AG09319 (cell line): ENCODE data around the gene HDLBP.

Experiments used
- DNase-seq: peaks from one replicate; pipeline ENCODE4 v3.0.0-alpha.2; 2010; ENCODE audit warnings: low read depth; ENCODE audit errors: extremely low read depth
- CTCF ChIP-seq: IDR thresholded peaks from 2 replicates; pipeline ENCODE4 v1.5.1; 2011; ENCODE audit warnings: low read depth, mild to moderate bottlenecking, inconsistent platforms, low read length, moderate library complexity

The HDLBP gene, protein sequence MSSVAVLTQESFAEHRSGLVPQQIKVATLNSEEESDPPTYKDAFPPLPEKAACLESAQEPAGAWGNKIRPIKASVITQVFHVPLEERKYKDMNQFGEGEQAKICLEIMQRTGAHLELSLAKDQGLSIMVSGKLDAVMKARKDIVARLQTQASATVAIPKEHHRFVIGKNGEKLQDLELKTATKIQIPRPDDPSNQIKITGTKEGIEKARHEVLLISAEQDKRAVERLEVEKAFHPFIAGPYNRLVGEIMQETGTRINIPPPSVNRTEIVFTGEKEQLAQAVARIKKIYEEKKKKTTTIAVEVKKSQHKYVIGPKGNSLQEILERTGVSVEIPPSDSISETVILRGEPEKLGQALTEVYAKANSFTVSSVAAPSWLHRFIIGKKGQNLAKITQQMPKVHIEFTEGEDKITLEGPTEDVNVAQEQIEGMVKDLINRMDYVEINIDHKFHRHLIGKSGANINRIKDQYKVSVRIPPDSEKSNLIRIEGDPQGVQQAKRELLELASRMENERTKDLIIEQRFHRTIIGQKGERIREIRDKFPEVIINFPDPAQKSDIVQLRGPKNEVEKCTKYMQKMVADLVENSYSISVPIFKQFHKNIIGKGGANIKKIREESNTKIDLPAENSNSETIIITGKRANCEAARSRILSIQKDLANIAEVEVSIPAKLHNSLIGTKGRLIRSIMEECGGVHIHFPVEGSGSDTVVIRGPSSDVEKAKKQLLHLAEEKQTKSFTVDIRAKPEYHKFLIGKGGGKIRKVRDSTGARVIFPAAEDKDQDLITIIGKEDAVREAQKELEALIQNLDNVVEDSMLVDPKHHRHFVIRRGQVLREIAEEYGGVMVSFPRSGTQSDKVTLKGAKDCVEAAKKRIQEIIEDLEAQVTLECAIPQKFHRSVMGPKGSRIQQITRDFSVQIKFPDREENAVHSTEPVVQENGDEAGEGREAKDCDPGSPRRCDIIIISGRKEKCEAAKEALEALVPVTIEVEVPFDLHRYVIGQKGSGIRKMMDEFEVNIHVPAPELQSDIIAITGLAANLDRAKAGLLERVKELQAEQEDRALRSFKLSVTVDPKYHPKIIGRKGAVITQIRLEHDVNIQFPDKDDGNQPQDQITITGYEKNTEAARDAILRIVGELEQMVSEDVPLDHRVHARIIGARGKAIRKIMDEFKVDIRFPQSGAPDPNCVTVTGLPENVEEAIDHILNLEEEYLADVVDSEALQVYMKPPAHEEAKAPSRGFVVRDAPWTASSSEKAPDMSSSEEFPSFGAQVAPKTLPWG (N-terminal part only)

DNA sequence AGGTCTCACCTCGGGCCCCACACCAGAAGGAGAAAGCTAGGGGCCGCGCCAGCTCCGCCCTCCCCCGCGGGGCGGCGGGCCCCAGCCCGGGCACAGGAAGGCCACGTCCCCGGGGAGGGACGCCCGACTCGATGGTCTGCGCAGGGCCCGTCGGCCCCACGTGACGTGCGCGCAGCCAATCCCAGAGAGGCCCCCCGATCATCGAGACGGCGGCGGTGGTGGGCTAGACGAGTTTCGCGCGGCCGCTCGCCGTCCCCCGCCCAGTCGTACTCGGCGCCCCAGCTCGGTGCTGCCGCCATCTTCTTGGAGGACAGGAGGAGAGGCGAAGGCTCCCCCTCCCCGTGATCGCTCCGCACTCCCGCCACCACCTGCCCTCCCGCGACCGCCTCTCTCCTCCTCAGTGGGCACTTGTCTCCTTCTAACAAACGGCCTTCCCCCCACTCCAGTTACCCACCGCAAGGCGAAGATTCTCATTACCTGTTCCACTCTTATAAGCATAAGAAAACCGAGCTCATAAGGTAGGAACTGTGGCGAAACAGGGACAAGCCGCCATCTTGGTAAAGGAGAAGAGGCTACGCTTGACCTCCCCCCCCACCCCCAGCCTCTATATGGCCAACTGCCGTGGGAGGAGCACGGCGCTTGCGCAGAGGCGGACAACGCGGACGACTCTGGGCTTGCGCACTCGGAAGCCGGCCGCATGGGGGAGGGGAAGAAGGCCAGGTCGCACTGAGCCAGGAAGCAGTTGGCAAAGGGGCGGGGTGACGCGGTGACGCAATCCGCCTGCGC, at the start of gene HDLBP:
Gene HDLBP (minus strand): TSS at position 580 of the 786 bp plus-strand sequence. CDS start 48,803 bp downstream, outside the sequence.
- TF ChIP-seq CTCF = peak; percentile 14
- peak; percentile 99 for DNase-seq

DNA sequence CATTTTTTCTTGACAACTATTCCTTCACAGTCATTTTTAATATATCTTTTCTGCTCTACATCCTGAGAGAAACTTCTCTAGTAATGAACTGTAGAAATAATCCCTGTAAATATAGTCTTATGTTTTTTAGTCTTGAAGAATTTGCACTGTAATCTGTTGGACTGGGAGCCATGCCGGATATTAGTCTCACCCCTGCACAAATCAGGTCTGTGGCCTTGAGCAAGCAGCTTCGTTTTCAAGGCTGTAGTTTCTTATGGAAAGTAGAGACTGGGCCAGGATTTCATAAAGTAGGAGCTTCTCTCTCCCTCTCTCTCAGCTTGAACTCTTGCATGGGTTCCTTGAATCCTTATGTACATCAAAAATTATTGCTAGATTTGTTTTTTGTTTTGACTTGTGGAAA, 49.3 kb upstream of the HDLBP start:
- DNase-seq = no peak
- no peak for TF ChIP-seq CTCF

DNA sequence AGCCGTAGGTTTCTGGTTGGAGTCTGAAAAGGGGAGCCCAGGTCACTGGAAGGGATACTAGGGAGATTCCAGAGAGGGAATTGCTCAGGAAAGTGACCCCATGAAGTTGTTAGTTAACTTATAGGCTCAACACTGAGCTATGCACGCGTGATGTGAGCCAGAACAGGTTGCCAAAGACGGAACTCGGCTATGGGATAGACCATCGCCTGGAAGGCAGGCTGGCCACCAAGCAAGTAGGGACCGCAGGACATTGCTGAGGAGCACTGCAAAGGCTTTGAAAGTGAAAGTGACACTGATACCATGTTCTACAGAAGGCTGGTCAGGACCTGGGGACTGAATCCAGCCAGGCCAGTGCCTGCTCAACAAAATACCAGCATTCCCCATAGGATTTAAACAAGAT, 48.0 kb upstream of the HDLBP start:
- TF ChIP-seq CTCF = no peak
- DNase-seq = no peak

DNA sequence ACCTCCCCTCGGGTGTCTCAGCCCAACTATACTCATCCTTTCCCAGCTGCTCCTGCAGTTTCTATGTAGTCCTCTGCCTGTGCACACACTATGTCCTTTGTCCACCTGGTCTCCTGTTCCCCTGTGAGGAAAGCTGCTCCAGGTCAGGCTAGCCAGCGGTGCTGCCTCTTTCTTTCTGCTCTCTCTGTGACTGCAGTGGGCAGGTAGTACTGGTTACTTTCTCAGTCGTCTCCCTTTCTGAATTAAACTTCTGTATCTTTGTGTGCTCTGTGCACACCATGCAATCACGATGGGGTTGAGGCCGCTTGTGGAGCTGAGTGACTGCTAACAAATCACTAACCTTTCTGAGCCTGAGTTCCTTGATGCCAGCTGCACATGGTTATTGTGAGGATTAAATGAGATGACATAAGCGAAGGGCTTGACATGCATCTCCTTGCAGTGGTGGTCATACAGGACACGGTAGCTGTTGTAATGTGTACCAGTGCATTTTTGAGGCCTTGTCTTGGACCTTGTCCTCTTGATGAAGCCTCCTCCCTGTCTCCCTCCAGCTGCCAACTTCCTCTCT, 44.1 kb upstream of the HDLBP start:
- DNase-seq = no peak
- no peak for TF ChIP-seq CTCF

DNA sequence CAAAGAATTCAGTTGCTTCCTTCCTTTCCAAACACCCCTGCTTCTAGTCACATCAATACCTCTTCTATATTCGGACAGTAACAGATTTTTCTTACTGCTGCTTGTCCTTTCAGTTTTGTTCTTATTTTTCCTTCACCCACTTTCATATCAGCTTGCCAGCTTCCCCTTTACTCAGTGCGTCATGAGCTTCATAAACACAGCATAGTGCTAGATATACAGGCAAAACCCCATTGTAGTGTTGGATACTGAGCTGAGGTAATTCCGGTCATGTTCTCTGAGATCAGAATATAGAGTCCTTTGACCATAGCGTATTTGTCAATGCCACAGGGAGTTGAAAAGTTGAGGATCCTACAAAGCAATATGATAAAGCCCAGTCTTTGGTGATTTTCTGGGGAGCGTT, 43.0 kb upstream of the HDLBP start:
- no peak for TF ChIP-seq CTCF
- DNase-seq = no peak

- no peak for DNase-seq
- no peak for TF ChIP-seq CTCF
Measured at GRCh38 chr2:241357531-241357930, 42.1 kb upstream of the HDLBP start.
